HepG2 (cell line): ENCODE data around the gene SLC7A11. TPM values are rescaled to one million over a fixed set of nuclear protein-coding genes. Genes with fewer than 3 reads are reported as not detected.

ENCODE experiments used
- ATAC-seq: fragments of 200-7000 bp; cut with Tn5 transposase; 3 replicates; pipeline ENCODE4 v1.9.1; 2020; ENCODE audit warnings: mild to moderate bottlenecking, moderate library complexity
- BruUV-seq: library from RNA; stranded (reverse); fragments of 400-500 nt; replicated peaks from 2 replicates; lab custom pipeline; 2021; lab: Mats Ljungman, UMichigan
- CTCF ChIA-PET: fragments of 300-600 bp; formaldehyde crosslinking; extraction: SDS; loops from one replicate; lab custom pipeline; 2021; ENCODE audit warnings: low total read pairs, inconsistent platforms, low intra/inter-chr PET ratio; lab: Yijun Ruan, JAX
- POLR2A ChIA-PET: fragments of 350-600 bp; sonication (Branson Sonifier 250); formaldehyde crosslinking; loops from one replicate; lab custom pipeline; 2020; ENCODE audit warnings: antibody characterized with exemption, inconsistent platforms; lab: Yijun Ruan, JAX
- DNase-seq: peaks from one replicate; pipeline ENCODE4 v3.0.0-alpha.2; 2015; ENCODE audit warnings: low spot score
- FAIRE-seq: peaks from 3 replicates; lab custom pipeline; 2011; peaks lifted over from hg19 to GRCh38; lab: Jason Lieb, UNC
- H2AFZ ChIP-seq: one replicate; pipeline ENCODE4 v1.6.1; 2011; ENCODE audit warnings: low read length, inconsistent platforms
- H3K27ac ChIP-seq: fragments of 300-600 bp; 3 replicates; pipeline ENCODE4 v1.8.0; 2011; ENCODE audit warnings: mixed run types, mild to moderate bottlenecking, mixed read lengths, low read length, inconsistent platforms; ENCODE audit not compliant: insufficient read depth; ENCODE audit errors: extremely low read length
- H3K27me3 ChIP-seq, 2 experiments: fragments of 200-600 bp in 1 of 2; 2 replicates in 1 of 2; 3 replicates in 1 of 2; pipeline versions ENCODE4 v1.6.0 to v1.8.0; 2011; ENCODE audit warnings: low read length in 2 of 2, mild to moderate bottlenecking in 2 of 2, moderate library complexity in 2 of 2, inconsistent platforms in 1 of 2; ENCODE audit not compliant: insufficient read depth in 2 of 2, control insufficient read depth in 1 of 2
- H3K36me3 ChIP-seq, 2 experiments: fragments of 200-600 bp in 1 of 2; replicated peaks in 1 of 2; 2 replicates in 1 of 2; 3 replicates in 1 of 2; pipeline versions ENCODE4 v1.5.1 to v1.8.0; 2011; ENCODE audit warnings: low read length in 2 of 2, inconsistent platforms in 1 of 2; ENCODE audit not compliant: insufficient read depth in 2 of 2, control insufficient read depth in 1 of 2
- H3K4me1 ChIP-seq: 2 replicates; pipeline ENCODE4 v1.5.1; 2012; ENCODE audit warnings: low read length, inconsistent platforms; ENCODE audit not compliant: insufficient read depth
- H3K4me2 ChIP-seq: 2 replicates; pipeline ENCODE4 v1.6.0; 2011; ENCODE audit warnings: low read depth, low read length, inconsistent platforms
- H3K4me3 ChIP-seq, 3 experiments: fragments of 200-600 bp in 1 of 3; sonication (generic), shearing (Covaris generic) in 1 of 3; replicated peaks in 1 of 3; 2 replicates each; pipeline ENCODE4 v1.5.1; 2011 to 2016; ENCODE audit warnings: low read length in 3 of 3, inconsistent platforms in 2 of 3, low read depth in 2 of 3, mild to moderate bottlenecking in 2 of 3, control low read depth in 1 of 3, mixed read lengths in 1 of 3; ENCODE audit not compliant: insufficient read depth in 1 of 3
- H3K79me2 ChIP-seq: one replicate; pipeline ENCODE4 v1.6.1; 2011; ENCODE audit warnings: low read length, inconsistent platforms; ENCODE audit not compliant: insufficient read depth
- H3K9ac ChIP-seq: 2 replicates; pipeline ENCODE4 v1.6.0; 2011; ENCODE audit warnings: mild to moderate bottlenecking, low read depth, low read length, inconsistent platforms; ENCODE audit not compliant: insufficient read depth
- H3K9me3 ChIP-seq: 2 replicates; pipeline ENCODE4 v1.5.1; 2012; ENCODE audit warnings: mild to moderate bottlenecking, low read length
- H4K20me1 ChIP-seq: 2 replicates; pipeline ENCODE4 v1.6.0; 2011; ENCODE audit warnings: inconsistent platforms, mild to moderate bottlenecking, low read length, moderate library complexity; ENCODE audit not compliant: insufficient read depth
- SRSF4 ChIP-seq: fragments of 200-400 bp; formaldehyde crosslinking; IDR thresholded peaks from one replicate; pipeline ENCODE4 v1.6.1; 2018; ENCODE audit warnings: mild to moderate bottlenecking, low read depth, low read length, moderate library complexity; ENCODE audit not compliant: poor library complexity, severe bottlenecking
- ZNF225 ChIP-seq: sonication (generic); formaldehyde crosslinking; IDR thresholded peaks from 2 replicates; pipeline ENCODE4 v1.4.0; 2020; ENCODE audit warnings: mild to moderate bottlenecking, missing genetic modification reagents
- ZNF530 ChIP-seq: sonication (generic); formaldehyde crosslinking; IDR thresholded peaks from 2 replicates; pipeline ENCODE4 v1.5.0; 2020; ENCODE audit warnings: low read depth, mild to moderate bottlenecking, missing genetic modification reagents
- WGBS: methylation state at CpG from one replicate; pipeline ENCODE4 v1.1.6; 2017; ENCODE audit warnings: low lambda C conversion rate; 5-methylcytosine and 5-hydroxymethylcytosine counted together
- in situ Hi-C: cut with HindIII; loops from 2 replicates; pipeline ENCODE4 v1.10.0; 2017; ENCODE audit warnings: low pct_unique_long_range_greater_than_20kb; ENCODE audit not compliant: extremely low pct_ligation_motif_present
- intact Hi-C: fragments of 100-400 bp; cut with micrococcal nuclease; formaldehyde crosslinking; loops from one replicate; pipeline ENCODE4 v1.10.0; 2022; ENCODE audit not compliant: unreplicated experiment
- polyA plus RNA-seq, 8 experiments: library from polyadenylated mRNA; depleted of rRNA in 3 of 8; stranded (reverse) in 7 of 8; unstranded in 1 of 8; fragments of >200 nt; fragmentation: Illumina TruSeq in 4 of 8; extraction: Trizol in 4 of 8; gene quantifications; 2 replicates each; pipeline versions ENCODE4 v1.2.1 to v1.2.3, GENCODE V29; 2011 to 2016; ENCODE audit warnings: low read depth in 4 of 8, missing spikeins in 1 of 8, mixed read lengths in 1 of 8; ENCODE audit not compliant: insufficient read depth in 1 of 8
- total RNA-seq, 5 experiments: library from RNA; depleted of rRNA; stranded (reverse); fragments of >200 nt; fragmentation: Illumina TruSeq; extraction: Trizol; gene quantifications; 2 replicates each; pipeline ENCODE4 v1.2.3, GENCODE V29; 2016; ENCODE audit warnings: low read depth in 1 of 5
- TF ChIP-seq, protein P1 (sequence below): sonication (generic); formaldehyde crosslinking; IDR thresholded peaks from 2 replicates; pipeline ENCODE4 v1.5.1; 2020; ENCODE audit warnings: mild to moderate bottlenecking, missing genetic modification reagents
- TF ChIP-seq, protein P2 (sequence below): IDR thresholded peaks from 2 replicates; pipeline ENCODE4 v1.6.1; 2016; ENCODE audit warnings: control low read depth
- TF ChIP-seq, protein P3 (sequence below): sonication (generic); formaldehyde crosslinking; IDR thresholded peaks from 2 replicates; pipeline ENCODE4; 2020; ENCODE audit warnings: missing genetic modification reagents, mild to moderate bottlenecking, borderline replicate concordance

SLC7A11 gene
- total and polyA plus RNA-seq, 2 of the 13 experiments (the other 11 are each of a cell fraction or from before 2014, with no cell fraction given) = 15.7 to 17.5 TPM

DNA sequence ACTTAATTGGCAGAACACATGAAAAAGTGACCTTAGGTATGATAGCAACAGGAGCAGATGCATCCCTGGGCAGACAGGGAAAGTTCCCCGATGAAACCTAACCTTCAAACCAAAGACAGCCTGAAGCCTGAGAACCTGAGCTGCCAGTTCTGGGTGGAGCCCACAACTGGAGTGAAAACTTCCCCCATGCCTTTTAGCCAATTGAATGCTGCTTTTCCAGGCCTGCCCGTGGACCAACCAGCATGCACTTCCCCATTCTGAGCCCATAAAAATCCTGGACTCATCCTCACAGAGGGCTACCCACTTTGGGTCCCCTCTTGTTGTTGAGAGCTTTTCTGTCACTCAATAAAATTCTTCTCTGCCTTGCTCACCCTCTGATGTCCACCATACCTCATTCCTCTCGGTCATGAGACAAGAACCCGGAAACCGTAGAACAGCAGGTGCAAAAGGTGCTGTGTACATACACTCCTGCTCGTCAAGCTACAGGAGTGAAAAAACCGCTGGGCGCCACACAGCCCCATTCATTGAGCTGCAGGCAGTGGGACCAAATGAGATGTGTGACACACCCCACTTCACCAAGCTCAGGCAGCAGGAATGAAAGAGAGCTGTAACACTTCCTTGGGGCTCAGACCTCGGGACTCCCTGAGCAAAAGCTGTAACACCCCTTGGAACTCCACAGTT, 13.9 kb upstream of the SLC7A11 start:
- Histone ChIP-seq H4K20me1 (no peaks in the 10 kb centered on the region), H3K4me2 (peak overlapping the region; percentile 72), H3K4me1 (peaks cover 14% of the 10 kb centered on the region), H3K9ac (peak overlapping the region; percentile 27; the same call in 1 of the 2 replicates), H2AFZ (no peak overlapping the region), H3K79me2 (no peaks in the 10 kb centered on the region), H3K27me3 (peaks cover 0 to 1% of the 10 kb centered on the region in 2 experiments; a peak in 1 of 5 replicates), H3K27ac (no peak overlapping the region), H3K4me3 (peak overlapping the region; percentile 14 to 41 (median 28); a peak in 5 of 6 replicates), H3K36me3 (no peaks in the 10 kb centered on the region), H3K9me3 (no peaks in the 10 kb centered on the region)
- peak; percentile 88 for ATAC-seq
- ChIA-PET CTCF (no interaction called here), POLR2A (interaction anchor here (1.1 kb wide), 1 partner anchor 14 kb away, joined by 4 read pairs; the partner anchor contains the start of gene SLC7A11)
- BruUV-seq = no TSS peak
- intact Hi-C loops = no loop called here
- WGBS = 33% methylated on average over 9 of the region's 9 CpGs
- in situ Hi-C loops = no loop called here
- FAIRE-seq = no peak
- no peak for DNase-seq
- TF ChIP-seq, protein P1, sequence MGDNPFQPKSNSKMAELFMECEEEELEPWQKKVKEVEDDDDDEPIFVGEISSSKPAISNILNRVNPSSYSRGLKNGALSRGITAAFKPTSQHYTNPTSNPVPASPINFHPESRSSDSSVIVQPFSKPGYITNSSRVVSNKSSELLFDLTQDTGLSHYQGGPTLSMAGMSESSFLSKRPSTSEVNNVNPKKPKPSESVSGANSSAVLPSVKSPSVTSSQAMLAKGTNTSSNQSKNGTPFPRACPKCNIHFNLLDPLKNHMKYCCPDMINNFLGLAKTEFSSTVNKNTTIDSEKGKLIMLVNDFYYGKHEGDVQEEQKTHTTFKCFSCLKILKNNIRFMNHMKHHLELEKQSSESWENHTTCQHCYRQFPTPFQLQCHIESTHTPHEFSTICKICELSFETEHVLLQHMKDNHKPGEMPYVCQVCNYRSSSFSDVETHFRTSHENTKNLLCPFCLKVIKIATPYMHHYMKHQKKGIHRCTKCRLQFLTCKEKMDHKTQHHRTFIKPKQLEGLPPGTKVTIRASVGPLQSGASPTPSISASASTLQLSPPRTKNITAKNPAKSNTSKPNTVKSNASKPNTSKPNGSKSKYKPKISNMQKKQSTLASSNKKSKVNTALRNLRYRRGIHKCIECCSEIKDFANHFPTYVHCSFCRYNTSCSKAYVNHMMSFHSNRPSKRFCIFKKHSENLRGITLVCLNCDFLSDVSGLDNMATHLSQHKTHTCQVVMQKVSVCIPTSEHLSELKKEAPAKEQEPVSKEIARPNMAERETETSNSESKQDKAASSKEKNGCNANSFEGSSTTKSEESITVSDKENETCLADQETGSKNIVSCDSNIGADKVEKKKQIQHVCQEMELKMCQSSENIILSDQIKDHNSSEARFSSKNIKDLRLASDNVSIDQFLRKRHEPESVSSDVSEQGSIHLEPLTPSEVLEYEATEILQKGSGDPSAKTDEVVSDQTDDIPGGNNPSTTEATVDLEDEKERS = peak; percentile 42; the same call in 1 of the 2 replicates
- TF ChIP-seq, protein P2, sequence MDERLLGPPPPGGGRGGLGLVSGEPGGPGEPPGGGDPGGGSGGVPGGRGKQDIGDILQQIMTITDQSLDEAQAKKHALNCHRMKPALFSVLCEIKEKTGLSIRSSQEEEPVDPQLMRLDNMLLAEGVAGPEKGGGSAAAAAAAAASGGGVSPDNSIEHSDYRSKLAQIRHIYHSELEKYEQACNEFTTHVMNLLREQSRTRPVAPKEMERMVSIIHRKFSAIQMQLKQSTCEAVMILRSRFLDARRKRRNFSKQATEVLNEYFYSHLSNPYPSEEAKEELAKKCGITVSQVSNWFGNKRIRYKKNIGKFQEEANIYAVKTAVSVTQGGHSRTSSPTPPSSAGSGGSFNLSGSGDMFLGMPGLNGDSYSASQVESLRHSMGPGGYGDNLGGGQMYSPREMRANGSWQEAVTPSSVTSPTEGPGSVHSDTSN (CRISPR knock-in tag) = no peak
- TF ChIP-seq ZNF225 (CRISPR knock-in tag) (no peak), ZNF530 (CRISPR knock-in tag) (no peak), SRSF4 (no peak)
- TF ChIP-seq, protein P3, sequence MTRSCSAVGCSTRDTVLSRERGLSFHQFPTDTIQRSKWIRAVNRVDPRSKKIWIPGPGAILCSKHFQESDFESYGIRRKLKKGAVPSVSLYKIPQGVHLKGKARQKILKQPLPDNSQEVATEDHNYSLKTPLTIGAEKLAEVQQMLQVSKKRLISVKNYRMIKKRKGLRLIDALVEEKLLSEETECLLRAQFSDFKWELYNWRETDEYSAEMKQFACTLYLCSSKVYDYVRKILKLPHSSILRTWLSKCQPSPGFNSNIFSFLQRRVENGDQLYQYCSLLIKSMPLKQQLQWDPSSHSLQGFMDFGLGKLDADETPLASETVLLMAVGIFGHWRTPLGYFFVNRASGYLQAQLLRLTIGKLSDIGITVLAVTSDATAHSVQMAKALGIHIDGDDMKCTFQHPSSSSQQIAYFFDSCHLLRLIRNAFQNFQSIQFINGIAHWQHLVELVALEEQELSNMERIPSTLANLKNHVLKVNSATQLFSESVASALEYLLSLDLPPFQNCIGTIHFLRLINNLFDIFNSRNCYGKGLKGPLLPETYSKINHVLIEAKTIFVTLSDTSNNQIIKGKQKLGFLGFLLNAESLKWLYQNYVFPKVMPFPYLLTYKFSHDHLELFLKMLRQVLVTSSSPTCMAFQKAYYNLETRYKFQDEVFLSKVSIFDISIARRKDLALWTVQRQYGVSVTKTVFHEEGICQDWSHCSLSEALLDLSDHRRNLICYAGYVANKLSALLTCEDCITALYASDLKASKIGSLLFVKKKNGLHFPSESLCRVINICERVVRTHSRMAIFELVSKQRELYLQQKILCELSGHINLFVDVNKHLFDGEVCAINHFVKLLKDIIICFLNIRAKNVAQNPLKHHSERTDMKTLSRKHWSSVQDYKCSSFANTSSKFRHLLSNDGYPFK (CRISPR knock-in tag) = peak; percentile 35; the same call in 1 of the 2 replicates
